ENCODE measurements around the gene NAMPT.
"Not testable (repeated sequence)": the region's sequence is repeated elsewhere in the genome, so short reads cannot be mapped to it uniquely, and the experiment has no call there.

- TF ChIP-seq POLR2AphosphoS5 (IDR thresholded peaks at IDR 0.05; ENCODE audit: borderline replicate concordance, low read depth, low read length); EZH2 (IDR thresholded peaks at IDR 0.05): not testable (repeated sequence)
These were observed 13.8 kb upstream of the NAMPT start for GRCh38 chr7:106298631-106299030.

All from SK-N-MC (cell line).